HepG2 (cell line): ENCODE data around the gene PSMB3. TPM values are rescaled to one million over a fixed set of nuclear protein-coding genes. Genes with fewer than 3 reads are reported as not detected.

Experiments used
- IKZF4 ChIP-seq: sonication (generic); formaldehyde crosslinking; IDR thresholded peaks from 2 replicates; pipeline ENCODE4 v1.5.1; 2020; ENCODE audit warnings: borderline replicate concordance, mild to moderate bottlenecking, low read depth, missing genetic modification reagents; ENCODE audit errors: not compliant biosample characterization
- NR2F2 ChIP-seq: IDR thresholded peaks from 2 replicates; pipeline ENCODE4 v1.6.1; 2012; ENCODE audit warnings: low read depth, inconsistent platforms, borderline replicate concordance
- POLR2A ChIP-seq, 2 experiments: IDR thresholded peaks; 2 replicates each; pipeline ENCODE4 v1.6.1; 2011; ENCODE audit warnings: low read depth in 2 of 2, low read length in 2 of 2, mild to moderate bottlenecking in 1 of 2, moderate library complexity in 1 of 2; ENCODE audit not compliant: insufficient read depth in 1 of 2
- RELA ChIP-seq: sonication (generic); formaldehyde crosslinking; IDR thresholded peaks from 2 replicates; pipeline ENCODE4 v1.4.0; 2020; ENCODE audit warnings: missing genetic modification reagents
- REXO4 ChIP-seq: sonication (generic); formaldehyde crosslinking; IDR thresholded peaks from 2 replicates; pipeline ENCODE4 v1.8.0; 2022; ENCODE audit warnings: missing genetic modification reagents, mild to moderate bottlenecking, borderline replicate concordance
- ZBTB3 ChIP-seq: sonication (generic); formaldehyde crosslinking; IDR thresholded peaks from 2 replicates; pipeline ENCODE4 v1.4.0; 2020; ENCODE audit warnings: low read depth, mild to moderate bottlenecking, moderate library complexity, missing genetic modification reagents, borderline replicate concordance
- ZFP1 ChIP-seq: IDR thresholded peaks from 2 replicates; pipeline ENCODE4 v1.6.1; 2016
- ZNF3 ChIP-seq: IDR thresholded peaks from 2 replicates; pipeline ENCODE4 v1.7.0; 2017; ENCODE audit warnings: inconsistent platforms
- ZNF367 ChIP-seq: sonication (generic); formaldehyde crosslinking; IDR thresholded peaks from 2 replicates; pipeline ENCODE4 v1.4.0; 2020; ENCODE audit warnings: missing genetic modification reagents, borderline replicate concordance
- ZNF44 ChIP-seq: sonication (generic); formaldehyde crosslinking; IDR thresholded peaks from 2 replicates; pipeline ENCODE4 v1.5.1; 2020; ENCODE audit warnings: mild to moderate bottlenecking, missing genetic modification reagents
- polyA plus RNA-seq, 8 experiments: library from polyadenylated mRNA; depleted of rRNA in 3 of 8; stranded (reverse) in 7 of 8; unstranded in 1 of 8; fragments of >200 nt; fragmentation: Illumina TruSeq in 4 of 8; extraction: Trizol in 4 of 8; gene quantifications; 2 replicates each; pipeline versions ENCODE4 v1.2.1 to v1.2.3, GENCODE V29; 2011 to 2016; ENCODE audit warnings: low read depth in 4 of 8, missing spikeins in 1 of 8, mixed read lengths in 1 of 8; ENCODE audit not compliant: insufficient read depth in 1 of 8
- total RNA-seq, 5 experiments: library from RNA; depleted of rRNA; stranded (reverse); fragments of >200 nt; fragmentation: Illumina TruSeq; extraction: Trizol; gene quantifications; 2 replicates each; pipeline ENCODE4 v1.2.3, GENCODE V29; 2016; ENCODE audit warnings: low read depth in 1 of 5
- TF ChIP-seq, protein P1 (sequence below), 2 experiments: fragments of 450-650 bp in 1 of 2; sonication (generic) in 1 of 2; formaldehyde crosslinking; IDR thresholded peaks; 2 replicates each; pipeline versions ENCODE4 v1.5.0 to v1.8.0; 2020 to 2022; ENCODE audit warnings: mild to moderate bottlenecking in 1 of 2, missing genetic modification reagents in 1 of 2
- TF ChIP-seq, protein P2 (sequence below): sonication (generic); formaldehyde crosslinking; IDR thresholded peaks from 2 replicates; pipeline ENCODE4 v1.4.0; 2020; ENCODE audit warnings: missing genetic modification reagents, borderline replicate concordance
- TF ChIP-seq, protein P3 (sequence below): sonication (generic); formaldehyde crosslinking; IDR thresholded peaks from 2 replicates; pipeline ENCODE4 v1.4.0; 2020; ENCODE audit warnings: missing genetic modification reagents, borderline replicate concordance
- TF ChIP-seq, protein P4 (sequence below): sonication (generic); formaldehyde crosslinking; IDR thresholded peaks from 2 replicates; pipeline ENCODE4 v1.4.0; 2020; ENCODE audit warnings: mild to moderate bottlenecking, missing genetic modification reagents, borderline replicate concordance
- TF ChIP-seq, protein P5 (sequence below): sonication (generic); formaldehyde crosslinking; IDR thresholded peaks from 2 replicates; pipeline ENCODE4 v1.8.1; 2023; ENCODE audit warnings: mild to moderate bottlenecking, missing genetic modification reagents

Gene PSMB3
- total and polyA plus RNA-seq, 2 of the 13 experiments (the other 11 are each of a cell fraction or from before 2014, with no cell fraction given) = 366 to 517 TPM

DNA sequence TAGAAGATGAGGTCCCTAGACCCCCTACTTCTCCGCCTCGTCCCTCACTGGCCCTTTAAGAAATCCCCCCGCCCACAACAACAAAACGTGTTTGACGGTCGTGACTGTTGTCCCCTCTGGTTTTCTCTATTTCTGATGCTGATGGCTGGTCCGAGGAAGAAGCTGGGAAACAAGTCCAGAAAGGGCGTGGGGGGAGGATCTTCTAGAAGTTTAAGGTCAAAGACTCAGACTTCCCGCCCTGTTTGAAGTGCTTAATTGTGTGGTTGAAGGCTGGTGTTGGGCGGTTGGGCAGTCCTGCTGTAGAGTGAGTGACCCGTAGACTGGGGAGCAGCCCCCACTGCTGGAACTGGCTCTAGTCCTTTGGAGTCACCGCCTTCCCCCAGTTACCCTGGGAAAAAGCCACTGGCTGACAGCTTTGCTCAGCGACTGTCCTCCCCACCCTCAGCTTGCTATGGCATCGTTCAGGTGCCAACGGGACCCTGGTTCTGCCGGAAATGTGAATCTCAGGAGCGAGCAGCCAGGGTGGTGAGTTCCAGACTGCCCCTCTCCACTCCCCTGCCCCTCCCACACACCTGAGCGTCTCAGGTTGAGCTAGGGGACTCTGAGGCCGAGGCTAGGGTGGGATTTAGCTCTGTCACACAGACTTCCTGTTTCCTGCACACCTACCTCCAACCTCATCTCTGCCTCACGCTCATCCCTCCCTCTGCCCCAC lies 45.9 kb upstream of the PSMB3 start (continued):
- TF ChIP-seq, protein P1, sequence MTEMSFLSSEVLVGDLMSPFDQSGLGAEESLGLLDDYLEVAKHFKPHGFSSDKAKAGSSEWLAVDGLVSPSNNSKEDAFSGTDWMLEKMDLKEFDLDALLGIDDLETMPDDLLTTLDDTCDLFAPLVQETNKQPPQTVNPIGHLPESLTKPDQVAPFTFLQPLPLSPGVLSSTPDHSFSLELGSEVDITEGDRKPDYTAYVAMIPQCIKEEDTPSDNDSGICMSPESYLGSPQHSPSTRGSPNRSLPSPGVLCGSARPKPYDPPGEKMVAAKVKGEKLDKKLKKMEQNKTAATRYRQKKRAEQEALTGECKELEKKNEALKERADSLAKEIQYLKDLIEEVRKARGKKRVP (CRISPR knock-in tag; IDR thresholded peaks at IDR 0.05) = no peak
- TF ChIP-seq NR2F2 = no peak
- TF ChIP-seq, protein P2, sequence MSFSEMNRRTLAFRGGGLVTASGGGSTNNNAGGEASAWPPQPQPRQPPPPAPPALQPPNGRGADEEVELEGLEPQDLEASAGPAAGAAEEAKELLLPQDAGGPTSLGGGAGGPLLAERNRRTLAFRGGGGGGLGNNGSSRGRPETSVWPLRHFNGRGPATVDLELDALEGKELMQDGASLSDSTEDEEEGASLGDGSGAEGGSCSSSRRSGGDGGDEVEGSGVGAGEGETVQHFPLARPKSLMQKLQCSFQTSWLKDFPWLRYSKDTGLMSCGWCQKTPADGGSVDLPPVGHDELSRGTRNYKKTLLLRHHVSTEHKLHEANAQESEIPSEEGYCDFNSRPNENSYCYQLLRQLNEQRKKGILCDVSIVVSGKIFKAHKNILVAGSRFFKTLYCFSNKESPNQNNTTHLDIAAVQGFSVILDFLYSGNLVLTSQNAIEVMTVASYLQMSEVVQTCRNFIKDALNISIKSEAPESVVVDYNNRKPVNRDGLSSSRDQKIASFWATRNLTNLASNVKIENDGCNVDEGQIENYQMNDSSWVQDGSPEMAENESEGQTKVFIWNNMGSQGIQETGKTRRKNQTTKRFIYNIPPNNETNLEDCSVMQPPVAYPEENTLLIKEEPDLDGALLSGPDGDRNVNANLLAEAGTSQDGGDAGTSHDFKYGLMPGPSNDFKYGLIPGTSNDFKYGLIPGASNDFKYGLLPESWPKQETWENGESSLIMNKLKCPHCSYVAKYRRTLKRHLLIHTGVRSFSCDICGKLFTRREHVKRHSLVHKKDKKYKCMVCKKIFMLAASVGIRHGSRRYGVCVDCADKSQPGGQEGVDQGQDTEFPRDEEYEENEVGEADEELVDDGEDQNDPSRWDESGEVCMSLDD (CRISPR knock-in tag) = no peak
- TF ChIP-seq ZBTB3 (CRISPR knock-in tag) = no peak
- TF ChIP-seq POLR2A (IDR thresholded peaks at IDR 0.05; ENCODE audit: insufficient read depth in 1 of 2, low read depth in 2 of 2, low read length in 2 of 2) = peak in 1 of 2 experiments; percentile 48; a peak in 2 of 4 replicates
- TF ChIP-seq ZFP1 (CRISPR knock-in tag) = no peak
- TF ChIP-seq ZNF44 (CRISPR knock-in tag) = 0 out of 2 replicates have a peak, but pooled peaks have one; percentile 57
- TF ChIP-seq, protein P3, sequence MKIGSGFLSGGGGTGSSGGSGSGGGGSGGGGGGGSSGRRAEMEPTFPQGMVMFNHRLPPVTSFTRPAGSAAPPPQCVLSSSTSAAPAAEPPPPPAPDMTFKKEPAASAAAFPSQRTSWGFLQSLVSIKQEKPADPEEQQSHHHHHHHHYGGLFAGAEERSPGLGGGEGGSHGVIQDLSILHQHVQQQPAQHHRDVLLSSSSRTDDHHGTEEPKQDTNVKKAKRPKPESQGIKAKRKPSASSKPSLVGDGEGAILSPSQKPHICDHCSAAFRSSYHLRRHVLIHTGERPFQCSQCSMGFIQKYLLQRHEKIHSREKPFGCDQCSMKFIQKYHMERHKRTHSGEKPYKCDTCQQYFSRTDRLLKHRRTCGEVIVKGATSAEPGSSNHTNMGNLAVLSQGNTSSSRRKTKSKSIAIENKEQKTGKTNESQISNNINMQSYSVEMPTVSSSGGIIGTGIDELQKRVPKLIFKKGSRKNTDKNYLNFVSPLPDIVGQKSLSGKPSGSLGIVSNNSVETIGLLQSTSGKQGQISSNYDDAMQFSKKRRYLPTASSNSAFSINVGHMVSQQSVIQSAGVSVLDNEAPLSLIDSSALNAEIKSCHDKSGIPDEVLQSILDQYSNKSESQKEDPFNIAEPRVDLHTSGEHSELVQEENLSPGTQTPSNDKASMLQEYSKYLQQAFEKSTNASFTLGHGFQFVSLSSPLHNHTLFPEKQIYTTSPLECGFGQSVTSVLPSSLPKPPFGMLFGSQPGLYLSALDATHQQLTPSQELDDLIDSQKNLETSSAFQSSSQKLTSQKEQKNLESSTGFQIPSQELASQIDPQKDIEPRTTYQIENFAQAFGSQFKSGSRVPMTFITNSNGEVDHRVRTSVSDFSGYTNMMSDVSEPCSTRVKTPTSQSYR (CRISPR knock-in tag) = no peak
- TF ChIP-seq ZNF367 = no peak
- TF ChIP-seq, protein P4, sequence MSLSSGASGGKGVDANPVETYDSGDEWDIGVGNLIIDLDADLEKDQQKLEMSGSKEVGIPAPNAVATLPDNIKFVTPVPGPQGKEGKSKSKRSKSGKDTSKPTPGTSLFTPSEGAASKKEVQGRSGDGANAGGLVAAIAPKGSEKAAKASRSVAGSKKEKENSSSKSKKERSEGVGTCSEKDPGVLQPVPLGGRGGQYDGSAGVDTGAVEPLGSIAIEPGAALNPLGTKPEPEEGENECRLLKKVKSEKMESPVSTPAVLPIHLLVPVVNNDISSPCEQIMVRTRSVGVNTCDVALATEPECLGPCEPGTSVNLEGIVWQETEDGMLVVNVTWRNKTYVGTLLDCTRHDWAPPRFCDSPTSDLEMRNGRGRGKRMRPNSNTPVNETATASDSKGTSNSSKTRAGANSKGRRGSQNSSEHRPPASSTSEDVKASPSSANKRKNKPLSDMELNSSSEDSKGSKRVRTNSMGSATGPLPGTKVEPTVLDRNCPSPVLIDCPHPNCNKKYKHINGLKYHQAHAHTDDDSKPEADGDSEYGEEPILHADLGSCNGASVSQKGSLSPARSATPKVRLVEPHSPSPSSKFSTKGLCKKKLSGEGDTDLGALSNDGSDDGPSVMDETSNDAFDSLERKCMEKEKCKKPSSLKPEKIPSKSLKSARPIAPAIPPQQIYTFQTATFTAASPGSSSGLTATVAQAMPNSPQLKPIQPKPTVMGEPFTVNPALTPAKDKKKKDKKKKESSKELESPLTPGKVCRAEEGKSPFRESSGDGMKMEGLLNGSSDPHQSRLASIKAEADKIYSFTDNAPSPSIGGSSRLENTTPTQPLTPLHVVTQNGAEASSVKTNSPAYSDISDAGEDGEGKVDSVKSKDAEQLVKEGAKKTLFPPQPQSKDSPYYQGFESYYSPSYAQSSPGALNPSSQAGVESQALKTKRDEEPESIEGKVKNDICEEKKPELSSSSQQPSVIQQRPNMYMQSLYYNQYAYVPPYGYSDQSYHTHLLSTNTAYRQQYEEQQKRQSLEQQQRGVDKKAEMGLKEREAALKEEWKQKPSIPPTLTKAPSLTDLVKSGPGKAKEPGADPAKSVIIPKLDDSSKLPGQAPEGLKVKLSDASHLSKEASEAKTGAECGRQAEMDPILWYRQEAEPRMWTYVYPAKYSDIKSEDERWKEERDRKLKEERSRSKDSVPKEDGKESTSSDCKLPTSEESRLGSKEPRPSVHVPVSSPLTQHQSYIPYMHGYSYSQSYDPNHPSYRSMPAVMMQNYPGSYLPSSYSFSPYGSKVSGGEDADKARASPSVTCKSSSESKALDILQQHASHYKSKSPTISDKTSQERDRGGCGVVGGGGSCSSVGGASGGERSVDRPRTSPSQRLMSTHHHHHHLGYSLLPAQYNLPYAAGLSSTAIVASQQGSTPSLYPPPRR (CRISPR knock-in tag) = no peak
- TF ChIP-seq RELA = no peak
- TF ChIP-seq ZNF3 = no peak
- no peak for TF ChIP-seq IKZF4 (CRISPR knock-in tag)
- TF ChIP-seq, protein P5, sequence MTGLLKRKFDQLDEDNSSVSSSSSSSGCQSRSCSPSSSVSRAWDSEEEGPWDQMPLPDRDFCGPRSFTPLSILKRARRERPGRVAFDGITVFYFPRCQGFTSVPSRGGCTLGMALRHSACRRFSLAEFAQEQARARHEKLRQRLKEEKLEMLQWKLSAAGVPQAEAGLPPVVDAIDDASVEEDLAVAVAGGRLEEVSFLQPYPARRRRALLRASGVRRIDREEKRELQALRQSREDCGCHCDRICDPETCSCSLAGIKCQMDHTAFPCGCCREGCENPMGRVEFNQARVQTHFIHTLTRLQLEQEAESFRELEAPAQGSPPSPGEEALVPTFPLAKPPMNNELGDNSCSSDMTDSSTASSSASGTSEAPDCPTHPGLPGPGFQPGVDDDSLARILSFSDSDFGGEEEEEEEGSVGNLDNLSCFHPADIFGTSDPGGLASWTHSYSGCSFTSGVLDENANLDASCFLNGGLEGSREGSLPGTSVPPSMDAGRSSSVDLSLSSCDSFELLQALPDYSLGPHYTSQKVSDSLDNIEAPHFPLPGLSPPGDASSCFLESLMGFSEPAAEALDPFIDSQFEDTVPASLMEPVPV (CRISPR knock-in tag) = no peak; the same call in 1 of the 2 replicates
- no peak for TF ChIP-seq REXO4 (CRISPR knock-in tag)
